Measurements from ENCODE around the gene MT2A.

The MT2A gene

DNA sequence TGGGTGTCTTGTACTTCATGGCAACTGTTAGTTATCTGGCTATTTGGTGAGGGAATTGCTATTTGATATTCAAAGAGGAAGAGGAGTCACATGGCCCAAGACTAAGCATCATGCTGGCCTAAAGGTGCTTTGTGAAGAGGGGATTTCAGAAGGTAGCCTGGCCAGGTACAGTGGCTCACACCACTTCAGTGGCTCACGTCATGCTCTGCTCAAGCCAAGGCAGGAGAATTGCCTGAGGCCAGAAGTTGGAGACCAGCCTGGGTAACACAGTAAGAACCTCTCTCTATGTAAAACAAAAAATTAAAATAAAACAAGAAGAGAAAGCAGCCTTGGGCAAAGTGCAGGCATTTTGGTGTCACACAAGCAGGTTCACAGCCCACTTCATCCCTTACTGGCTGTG, 36.9 kb downstream of the MT2A start:
- TF ChIP-seq, protein P1, sequence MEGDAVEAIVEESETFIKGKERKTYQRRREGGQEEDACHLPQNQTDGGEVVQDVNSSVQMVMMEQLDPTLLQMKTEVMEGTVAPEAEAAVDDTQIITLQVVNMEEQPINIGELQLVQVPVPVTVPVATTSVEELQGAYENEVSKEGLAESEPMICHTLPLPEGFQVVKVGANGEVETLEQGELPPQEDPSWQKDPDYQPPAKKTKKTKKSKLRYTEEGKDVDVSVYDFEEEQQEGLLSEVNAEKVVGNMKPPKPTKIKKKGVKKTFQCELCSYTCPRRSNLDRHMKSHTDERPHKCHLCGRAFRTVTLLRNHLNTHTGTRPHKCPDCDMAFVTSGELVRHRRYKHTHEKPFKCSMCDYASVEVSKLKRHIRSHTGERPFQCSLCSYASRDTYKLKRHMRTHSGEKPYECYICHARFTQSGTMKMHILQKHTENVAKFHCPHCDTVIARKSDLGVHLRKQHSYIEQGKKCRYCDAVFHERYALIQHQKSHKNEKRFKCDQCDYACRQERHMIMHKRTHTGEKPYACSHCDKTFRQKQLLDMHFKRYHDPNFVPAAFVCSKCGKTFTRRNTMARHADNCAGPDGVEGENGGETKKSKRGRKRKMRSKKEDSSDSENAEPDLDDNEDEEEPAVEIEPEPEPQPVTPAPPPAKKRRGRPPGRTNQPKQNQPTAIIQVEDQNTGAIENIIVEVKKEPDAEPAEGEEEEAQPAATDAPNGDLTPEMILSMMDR (IDR thresholded peaks at IDR 0.05; ENCODE audit: insufficient read depth, low read depth, low read length, missing control alignments) = no peak
- DNase-seq (ENCODE audit: low read depth) = peak; percentile 51
- no peak overlapping the region for H3K4me3 ChIP-seq (ENCODE audit: low read length)

DNA sequence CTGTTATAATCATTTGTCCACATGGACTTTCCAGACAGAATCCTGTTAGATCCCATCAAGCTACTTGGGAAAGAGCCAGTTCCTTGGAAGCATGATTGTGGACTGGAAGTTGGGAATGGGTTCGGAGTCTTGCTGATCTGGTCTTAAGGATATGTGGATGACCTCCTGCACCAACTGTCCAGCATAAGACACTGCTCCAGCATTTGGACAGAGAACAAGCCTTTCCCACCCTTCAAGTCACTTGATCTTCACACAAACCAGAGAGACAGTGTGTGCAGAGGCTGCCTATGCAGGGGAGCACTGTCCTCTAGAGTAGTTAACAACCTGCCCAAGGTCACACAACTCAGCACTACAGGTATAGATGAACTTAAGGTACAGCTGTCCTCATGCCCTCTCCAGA, 37.5 kb downstream of the MT2A start:
- no peak overlapping the region for H3K4me3 ChIP-seq (ENCODE audit: low read length)
- DNase-seq (ENCODE audit: low read depth) = no peak
- TF ChIP-seq, protein P1 (IDR thresholded peaks at IDR 0.05; ENCODE audit: insufficient read depth, low read depth, low read length, missing control alignments) = no peak

DNA sequence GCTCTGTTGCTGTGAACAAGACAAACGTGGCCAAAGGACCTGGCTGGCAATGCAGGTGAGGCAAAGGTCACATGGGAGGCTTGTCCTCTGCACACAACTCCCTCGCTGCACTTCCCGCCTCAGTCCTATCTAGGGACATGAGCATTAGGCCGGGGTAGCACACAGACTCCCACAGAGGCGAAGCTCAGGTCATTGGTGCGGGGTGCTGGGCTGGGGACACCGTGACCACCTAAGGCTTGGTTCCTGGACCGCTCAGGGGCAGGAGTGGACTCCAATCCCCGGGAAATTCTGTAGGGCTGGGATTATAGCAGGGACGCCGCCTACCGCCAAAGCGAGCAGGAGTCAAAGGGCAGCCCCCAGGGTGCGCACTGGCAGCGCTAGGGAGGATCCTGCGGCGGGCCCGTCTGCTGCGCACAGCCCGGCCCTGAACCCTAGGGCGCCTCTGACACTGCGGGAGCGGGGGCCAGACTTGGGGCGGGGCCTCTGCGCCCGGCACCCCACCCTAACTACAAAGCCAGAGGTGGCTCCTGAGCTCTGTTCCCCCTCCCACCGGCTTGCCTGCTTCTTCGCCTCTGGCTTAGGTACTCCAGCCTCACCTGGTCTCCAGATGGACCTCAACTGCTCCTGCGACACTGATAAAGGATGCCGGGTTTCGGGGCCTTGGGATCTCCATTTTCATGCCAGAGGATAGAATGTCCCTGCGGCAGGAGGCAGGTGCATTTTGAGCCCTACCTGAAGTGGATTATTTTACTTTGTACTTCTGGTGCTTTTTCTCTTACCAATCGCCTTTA, 39.5 kb downstream of the MT2A start:
- TF ChIP-seq, protein P1 (IDR thresholded peaks at IDR 0.05; ENCODE audit: insufficient read depth, low read depth, low read length, missing control alignments) = no peak
- DNase-seq (ENCODE audit: low read depth) = no peak
- no peak overlapping the region for H3K4me3 ChIP-seq (ENCODE audit: low read length)

DNA sequence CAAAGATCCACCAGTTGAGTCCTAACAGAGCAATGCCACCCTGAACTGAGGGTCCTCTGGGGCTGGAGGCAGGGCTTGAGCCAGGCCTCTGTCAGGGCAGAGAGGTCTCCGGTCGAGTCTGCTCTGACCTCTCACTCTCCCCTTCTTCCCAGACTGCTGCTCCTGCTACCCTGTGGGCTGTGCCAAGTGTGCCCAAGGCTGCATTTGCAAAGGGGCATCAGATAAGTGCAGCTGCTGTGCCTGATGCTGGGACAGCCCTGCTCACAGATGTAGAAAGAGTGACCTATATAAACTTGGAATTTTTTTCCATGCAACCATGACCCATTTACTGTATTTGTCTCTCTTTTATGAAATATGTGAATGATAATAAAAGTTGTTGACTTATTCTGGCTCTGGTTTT, 40.9 kb downstream of the MT2A start:
- DNase-seq (ENCODE audit: low read depth) = no peak
- TF ChIP-seq, protein P1 (IDR thresholded peaks at IDR 0.05; ENCODE audit: insufficient read depth, low read depth, low read length, missing control alignments) = no peak
- H3K4me3 ChIP-seq (ENCODE audit: low read length) = no peak overlapping the region

DNA sequence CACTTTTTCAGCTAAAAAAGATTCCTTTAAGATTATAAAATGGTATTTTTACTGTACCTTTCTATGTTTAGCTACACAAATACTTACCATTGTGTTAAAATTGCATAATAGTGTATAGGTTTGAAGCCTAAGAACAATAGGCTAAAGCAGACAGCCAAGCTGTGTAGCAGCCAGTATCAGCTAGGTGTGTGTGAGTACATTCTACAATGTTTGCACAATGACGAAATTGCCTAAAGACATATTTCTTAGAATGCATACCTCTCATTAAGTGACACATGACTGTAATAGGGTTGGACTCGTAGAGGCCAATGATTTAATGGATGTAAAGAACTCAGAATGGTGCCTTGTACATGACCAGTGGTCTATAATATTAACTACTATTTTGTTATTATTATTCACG, 41.4 kb downstream of the MT2A start:
- peak; percentile 97 for DNase-seq (ENCODE audit: low read depth)
- TF ChIP-seq, protein P1 (IDR thresholded peaks at IDR 0.05; ENCODE audit: insufficient read depth, low read depth, low read length, missing control alignments) = no peak
- H3K4me3 ChIP-seq (ENCODE audit: low read length) = no peak overlapping the region

DNA sequence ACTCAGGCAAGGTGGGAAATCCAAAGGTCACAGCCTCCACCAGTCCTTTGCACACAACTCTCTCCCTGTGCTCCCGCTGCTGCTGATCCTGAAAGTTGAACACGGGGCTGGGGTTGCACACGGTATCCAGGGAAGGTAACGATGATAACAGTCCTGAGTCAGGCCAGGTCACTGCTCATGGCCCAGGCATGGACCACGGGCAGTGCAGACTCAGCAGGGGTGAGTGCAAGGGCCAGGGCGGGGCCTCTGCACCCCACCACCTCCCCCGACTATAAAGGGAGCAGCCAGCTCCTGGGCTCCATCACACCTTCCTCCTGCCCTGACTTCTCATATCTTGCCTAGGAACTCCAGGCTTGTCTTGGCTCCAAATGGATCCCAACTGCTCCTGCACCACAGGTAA, 43.2 kb downstream of the MT2A start, which contains the start of gene MT1B:
Gene MT1B (plus strand): TSS at position 301 of the 400 bp plus-strand sequence. CDS start 68 bp downstream, at position 369.
- TF ChIP-seq, protein P1 (IDR thresholded peaks at IDR 0.05; ENCODE audit: insufficient read depth, low read depth, low read length, missing control alignments) = no peak
- no peak within 1 kb of the TSS for H3K4me3 ChIP-seq (ENCODE audit: low read length)
- DNase-seq (ENCODE audit: low read depth) = no peak

DNA sequence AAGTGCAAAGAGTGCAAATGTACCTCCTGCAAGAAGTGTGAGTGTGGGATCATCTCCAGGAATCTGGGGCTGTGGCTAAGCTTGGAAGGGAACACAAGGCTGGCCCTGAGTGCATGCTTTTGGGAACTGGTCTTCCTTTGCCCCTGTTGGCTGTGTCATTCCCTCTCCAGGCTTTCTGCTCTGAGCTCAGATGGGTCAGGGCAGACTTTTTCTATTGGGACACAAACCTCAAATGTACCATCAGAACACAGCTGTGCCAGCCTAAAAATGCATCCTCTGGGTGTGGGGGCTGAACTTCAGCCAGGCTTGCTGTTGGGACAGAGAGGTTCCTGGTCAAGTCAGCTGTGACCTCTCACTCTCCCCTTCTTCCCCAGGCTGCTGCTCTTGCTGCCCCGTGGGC, 44.2 kb downstream of the MT2A start:
- TF ChIP-seq, protein P1 (IDR thresholded peaks at IDR 0.05; ENCODE audit: insufficient read depth, low read depth, low read length, missing control alignments) = no peak
- no peak overlapping the region for H3K4me3 ChIP-seq (ENCODE audit: low read length)

More for the DNA sequence above, 44.2 kb downstream of the MT2A start:
- no peak for DNase-seq (ENCODE audit: low read depth)
